Measurements from ENCODE around the gene RNF10.
A peak's percentile ranks its signal among the peaks of the same experiment; 100 is the strongest.

RNF10 gene

GRCh38 chr12:120534703-120535655, 823 bp downstream of the RNF10 start:
- peaks cover 46% of the 10 kb centered on the region for H3K4me1 Mint-ChIP-seq
- H3K27me3 Mint-ChIP-seq (ENCODE audit: low read depth), result no peaks in the 10 kb centered on the region
- no peaks in the 10 kb centered on the region for H3K9me3 Mint-ChIP-seq
- TF ChIP-seq, protein P1, sequence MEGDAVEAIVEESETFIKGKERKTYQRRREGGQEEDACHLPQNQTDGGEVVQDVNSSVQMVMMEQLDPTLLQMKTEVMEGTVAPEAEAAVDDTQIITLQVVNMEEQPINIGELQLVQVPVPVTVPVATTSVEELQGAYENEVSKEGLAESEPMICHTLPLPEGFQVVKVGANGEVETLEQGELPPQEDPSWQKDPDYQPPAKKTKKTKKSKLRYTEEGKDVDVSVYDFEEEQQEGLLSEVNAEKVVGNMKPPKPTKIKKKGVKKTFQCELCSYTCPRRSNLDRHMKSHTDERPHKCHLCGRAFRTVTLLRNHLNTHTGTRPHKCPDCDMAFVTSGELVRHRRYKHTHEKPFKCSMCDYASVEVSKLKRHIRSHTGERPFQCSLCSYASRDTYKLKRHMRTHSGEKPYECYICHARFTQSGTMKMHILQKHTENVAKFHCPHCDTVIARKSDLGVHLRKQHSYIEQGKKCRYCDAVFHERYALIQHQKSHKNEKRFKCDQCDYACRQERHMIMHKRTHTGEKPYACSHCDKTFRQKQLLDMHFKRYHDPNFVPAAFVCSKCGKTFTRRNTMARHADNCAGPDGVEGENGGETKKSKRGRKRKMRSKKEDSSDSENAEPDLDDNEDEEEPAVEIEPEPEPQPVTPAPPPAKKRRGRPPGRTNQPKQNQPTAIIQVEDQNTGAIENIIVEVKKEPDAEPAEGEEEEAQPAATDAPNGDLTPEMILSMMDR (IDR thresholded peaks at IDR 0.05; ENCODE audit: unreplicated experiment in 3 of 3), result peak in 1 of 3 experiments; percentile 9
- peaks cover 24% of the 10 kb centered on the region for H3K36me3 Mint-ChIP-seq (ENCODE audit: low read depth)
- peak overlapping the region; percentile 94 to 97 (median 97) for H3K4me3 Mint-ChIP-seq
- H3K27ac Mint-ChIP-seq, result peak overlapping the region; percentile 90 to 97 (median 97)

GRCh38 chr12:120536064-120536791, 2.1 kb downstream of the RNF10 start:
- H3K36me3 Mint-ChIP-seq (ENCODE audit: low read depth), result peaks cover 33% of the 10 kb centered on the region
- H3K27ac Mint-ChIP-seq, result peak overlapping the region; percentile 21 to 97 (median 72)
- H3K4me1 Mint-ChIP-seq, result peaks cover 44% of the 10 kb centered on the region
- no peaks in the 10 kb centered on the region for H3K27me3 Mint-ChIP-seq (ENCODE audit: low read depth)
- TF ChIP-seq, protein P1 (IDR thresholded peaks at IDR 0.05; ENCODE audit: unreplicated experiment in 3 of 3), result no peak
- H3K9me3 Mint-ChIP-seq, result no peaks in the 10 kb centered on the region
- peak overlapping the region; percentile 94 to 97 (median 97) for H3K4me3 Mint-ChIP-seq

GRCh38 chr12:120537856-120538220, 3.7 kb downstream of the RNF10 start:
- H3K4me1 Mint-ChIP-seq, result peaks cover 44% of the 10 kb centered on the region
- no peaks in the 10 kb centered on the region for H3K9me3 Mint-ChIP-seq
- peaks cover 36% of the 10 kb centered on the region for H3K36me3 Mint-ChIP-seq (ENCODE audit: low read depth)

GRCh38 chr12:120538281-120539156, 4.4 kb downstream of the RNF10 start:
- Mint-ChIP-seq H3K27ac (peak overlapping the region; percentile 67 to 91 (median 70)), H3K27me3 (ENCODE audit: low read depth) (no peaks in the 10 kb centered on the region), H3K4me3 (peak overlapping the region; percentile 27 to 75 (median 51)), H3K4me1 (peaks cover 44% of the 10 kb centered on the region), H3K9me3 (no peaks in the 10 kb centered on the region), H3K36me3 (ENCODE audit: low read depth) (peaks cover 37% of the 10 kb centered on the region)
- TF ChIP-seq, protein P1 (IDR thresholded peaks at IDR 0.05; ENCODE audit: unreplicated experiment in 3 of 3), result no peak

More at GRCh38 chr12:120537856-120538220, 3.7 kb downstream of the RNF10 start:
- TF ChIP-seq, protein P1 (IDR thresholded peaks at IDR 0.05; ENCODE audit: unreplicated experiment in 3 of 3), result no peak
- Mint-ChIP-seq H3K27me3 (ENCODE audit: low read depth) (no peaks in the 10 kb centered on the region), H3K27ac (peak overlapping the region; percentile 67 to 91 (median 70)), H3K4me3 (peak overlapping the region in 2 of 3 experiments; percentile 61 to 75)

GRCh38 chr12:120539303-120539702, 5.1 kb downstream of the RNF10 start:
- Mint-ChIP-seq H3K4me1 (peaks cover 44% of the 10 kb centered on the region), H3K9me3 (no peaks in the 10 kb centered on the region), H3K27me3 (ENCODE audit: low read depth) (no peaks in the 10 kb centered on the region), H3K4me3 (peak overlapping the region in 2 of 3 experiments; percentile 7 to 21), H3K36me3 (ENCODE audit: low read depth) (peaks cover 37% of the 10 kb centered on the region), H3K27ac (peak overlapping the region; percentile 67 to 91 (median 70))
- TF ChIP-seq, protein P1 (IDR thresholded peaks at IDR 0.05; ENCODE audit: unreplicated experiment in 3 of 3), result no peak

Measured in nephron (organoid).